Astrocyte (in vitro differentiated cells and primary cell): ENCODE data around the gene TFDP3. TPM values are rescaled to one million over a fixed set of nuclear protein-coding genes. Genes with fewer than 3 reads are reported as not detected.

Experiments
- DNase-seq: peaks from one replicate; pipeline ENCODE4 v3.0.0-alpha.2; 2010; ENCODE audit warnings: low read depth
- FAIRE-seq: peaks from 2 replicates; lab custom pipeline; 2011; peaks lifted over from hg19 to GRCh38; lab: Jason Lieb, UNC
- H2AFZ ChIP-seq: 2 replicates; pipeline ENCODE4 v1.6.0; 2012; ENCODE audit warnings: low read depth, low read length, inconsistent platforms
- H3K27ac ChIP-seq: 2 replicates; pipeline ENCODE4 v1.5.1; 2011; ENCODE audit warnings: low read depth, low read length, inconsistent platforms
- H3K27me3 ChIP-seq: 2 replicates; pipeline ENCODE4 v1.6.0; 2011; ENCODE audit warnings: low read length, inconsistent platforms; ENCODE audit not compliant: insufficient read depth
- H3K36me3 ChIP-seq: 2 replicates; pipeline ENCODE4 v1.5.1; 2011; ENCODE audit warnings: low read length, inconsistent platforms; ENCODE audit not compliant: insufficient read depth
- H3K4me1 ChIP-seq: 2 replicates; pipeline ENCODE4 v1.5.1; 2011; ENCODE audit warnings: low read length, inconsistent platforms; ENCODE audit not compliant: insufficient read depth
- H3K4me2 ChIP-seq: 2 replicates; pipeline ENCODE4 v1.6.0; 2012; ENCODE audit warnings: low read length, inconsistent platforms
- H3K4me3 ChIP-seq: 2 replicates; pipeline ENCODE4 v1.5.1; 2011; ENCODE audit warnings: low read depth, mild to moderate bottlenecking, low read length, inconsistent platforms; ENCODE audit not compliant: insufficient read depth
- H3K79me2 ChIP-seq: 2 replicates; pipeline ENCODE4 v1.6.0; 2012; ENCODE audit warnings: mild to moderate bottlenecking, low read length, inconsistent platforms; ENCODE audit not compliant: insufficient read depth
- H3K9ac ChIP-seq: 2 replicates; pipeline ENCODE4 v1.6.0; 2012; ENCODE audit warnings: mild to moderate bottlenecking, low read length, inconsistent platforms
- H3K9me3 ChIP-seq: 2 replicates; pipeline ENCODE4 v1.5.1; 2012; ENCODE audit warnings: low read depth, mild to moderate bottlenecking, low read length, inconsistent platforms; ENCODE audit not compliant: insufficient read depth
- H4K20me1 ChIP-seq: 2 replicates; pipeline ENCODE4 v1.6.0; 2012; ENCODE audit warnings: low read length, inconsistent platforms; ENCODE audit not compliant: insufficient read depth
- H3K27ac Mint-ChIP-seq: one replicate; pipeline ENCODE4 v1.8.0; 2021; ENCODE audit warnings: mild to moderate bottlenecking, mixed read lengths; ENCODE audit not compliant: unreplicated experiment
- H3K27me3 Mint-ChIP-seq: one replicate; pipeline ENCODE4 v1.8.0; 2021; ENCODE audit warnings: low read depth, mixed read lengths; ENCODE audit not compliant: unreplicated experiment
- H3K36me3 Mint-ChIP-seq: one replicate; pipeline ENCODE4 v1.8.0; 2021; ENCODE audit warnings: low read depth, mixed read lengths; ENCODE audit not compliant: unreplicated experiment
- H3K4me1 Mint-ChIP-seq: one replicate; pipeline ENCODE4 v1.8.0; 2021; ENCODE audit warnings: low read depth, mixed read lengths; ENCODE audit not compliant: unreplicated experiment
- H3K4me3 Mint-ChIP-seq: one replicate; pipeline ENCODE4 v1.8.0; 2021; ENCODE audit warnings: mild to moderate bottlenecking, moderate library complexity, mixed read lengths; ENCODE audit not compliant: unreplicated experiment
- H3K9me3 Mint-ChIP-seq: one replicate; pipeline ENCODE4 v1.8.0; 2021; ENCODE audit warnings: mild to moderate bottlenecking, mixed read lengths; ENCODE audit not compliant: unreplicated experiment
- CTCF ChIP-seq: IDR thresholded peaks from 2 replicates; pipeline ENCODE4 v1.5.1; 2011; ENCODE audit warnings: low read depth, mild to moderate bottlenecking, inconsistent platforms, low read length, moderate library complexity; ENCODE audit not compliant: insufficient read depth
- EZH2 ChIP-seq: IDR thresholded peaks from 2 replicates; pipeline ENCODE4 v1.6.1; 2012; ENCODE audit warnings: mild to moderate bottlenecking, low read length, inconsistent platforms; ENCODE audit not compliant: insufficient read depth
- total RNA-seq: library from RNA; stranded (reverse); gene quantifications from 2 replicates; pipeline ENCODE4 v1.2.1, GENCODE V29; 2021

TFDP3 gene
- total RNA-seq, 1 donor from 2014 or later: not detected

- Mint-ChIP-seq H3K27ac (no peak overlapping the region), H3K4me3 (no peak overlapping the region), H3K36me3 (no peaks in the 10 kb centered on the region), H3K4me1 (no peaks in the 10 kb centered on the region), H3K9me3 (no peaks in the 10 kb centered on the region), H3K27me3 (no peaks in the 10 kb centered on the region)
- Histone ChIP-seq H3K9ac (no peak overlapping the region), H3K4me3 (no peak overlapping the region), H3K27me3 (no peaks in the 10 kb centered on the region), H4K20me1 (no peaks in the 10 kb centered on the region), H2AFZ (no peak overlapping the region), H3K27ac (no peak overlapping the region), H3K4me1 (no peaks in the 10 kb centered on the region), H3K9me3 (no peaks in the 10 kb centered on the region), H3K79me2 (no peaks in the 10 kb centered on the region), H3K36me3 (no peaks in the 10 kb centered on the region), H3K4me2 (no peak overlapping the region)
- no peak for TF ChIP-seq CTCF
- no peak for TF ChIP-seq EZH2
- no peak for DNase-seq
- FAIRE-seq: no peak
These were observed 3.9 kb downstream of the TFDP3 start for GRCh38 chrX:133214301-133214700.

GRCh38 chrX:133213117-133213516 is 5.0 kb downstream of the TFDP3 start:
- Mint-ChIP-seq H3K36me3 (no peaks in the 10 kb centered on the region), H3K27me3 (no peaks in the 10 kb centered on the region), H3K9me3 (no peaks in the 10 kb centered on the region), H3K4me1 (no peaks in the 10 kb centered on the region), H3K4me3 (no peak overlapping the region), H3K27ac (no peak overlapping the region)
- Histone ChIP-seq H3K27me3 (no peaks in the 10 kb centered on the region), H3K79me2 (no peaks in the 10 kb centered on the region), H3K9ac (no peak overlapping the region), H3K4me2 (no peak overlapping the region), H3K36me3 (no peaks in the 10 kb centered on the region), H4K20me1 (no peaks in the 10 kb centered on the region), H3K9me3 (no peaks in the 10 kb centered on the region), H3K27ac (no peak overlapping the region), H3K4me1 (no peaks in the 10 kb centered on the region), H2AFZ (no peak overlapping the region), H3K4me3 (no peak overlapping the region)
- FAIRE-seq (no peak), DNase-seq (peak; percentile 29)
- TF ChIP-seq EZH2: no peak
- TF ChIP-seq CTCF: no peak

GRCh38 chrX:133207751-133208150 is 10.4 kb downstream of the TFDP3 start:
- H3K9ac ChIP-seq: no peak overlapping the region
- no peaks in the 10 kb centered on the region for H3K9me3 ChIP-seq
- Mint-ChIP-seq H3K27ac (no peak overlapping the region), H3K4me1 (no peaks in the 10 kb centered on the region), H3K4me3 (no peak overlapping the region), H3K36me3 (no peaks in the 10 kb centered on the region), H3K27me3 (peaks cover 8% of the 10 kb centered on the region), H3K9me3 (no peaks in the 10 kb centered on the region)
- H3K27ac ChIP-seq: no peak overlapping the region
- H4K20me1 ChIP-seq: no peaks in the 10 kb centered on the region
- no peak overlapping the region for H2AFZ ChIP-seq
- DNase-seq (no peak), FAIRE-seq (no peak)
- H3K27me3 ChIP-seq: no peaks in the 10 kb centered on the region
- H3K4me2 ChIP-seq: no peak overlapping the region
- H3K79me2 ChIP-seq: no peaks in the 10 kb centered on the region
- TF ChIP-seq EZH2: no peak
- TF ChIP-seq CTCF: no peak
- H3K36me3 ChIP-seq: no peaks in the 10 kb centered on the region
- H3K4me3 ChIP-seq: no peak overlapping the region
- H3K4me1 ChIP-seq: no peaks in the 10 kb centered on the region
